Activated naive CD4-positive, alpha-beta T cell treated with anti-CD3 and anti-CD28 coated beads, Interleukin-2, amount 50 U/mL, for 24 hours (primary cell): Measurements from ENCODE around the gene TTLL5.

Experiments
- H3K27ac Mint-ChIP-seq: one replicate; pipeline ENCODE4 v1.8.0; 2021; ENCODE audit warnings: mild to moderate bottlenecking, mixed read lengths
- H3K27me3 Mint-ChIP-seq: one replicate; pipeline ENCODE4 v1.8.0; 2021; ENCODE audit warnings: mixed read lengths
- H3K36me3 Mint-ChIP-seq: one replicate; pipeline ENCODE4 v1.8.0; 2021; ENCODE audit warnings: mixed read lengths
- H3K4me1 Mint-ChIP-seq: one replicate; pipeline ENCODE4 v1.8.0; 2021; ENCODE audit warnings: mixed read lengths
- H3K4me3 Mint-ChIP-seq: one replicate; pipeline ENCODE4 v1.8.0; 2021; ENCODE audit warnings: mild to moderate bottlenecking, mixed read lengths
- H3K9me3 Mint-ChIP-seq: one replicate; pipeline ENCODE4 v1.8.0; 2021; ENCODE audit warnings: mixed read lengths

The TTLL5 gene

DNA sequence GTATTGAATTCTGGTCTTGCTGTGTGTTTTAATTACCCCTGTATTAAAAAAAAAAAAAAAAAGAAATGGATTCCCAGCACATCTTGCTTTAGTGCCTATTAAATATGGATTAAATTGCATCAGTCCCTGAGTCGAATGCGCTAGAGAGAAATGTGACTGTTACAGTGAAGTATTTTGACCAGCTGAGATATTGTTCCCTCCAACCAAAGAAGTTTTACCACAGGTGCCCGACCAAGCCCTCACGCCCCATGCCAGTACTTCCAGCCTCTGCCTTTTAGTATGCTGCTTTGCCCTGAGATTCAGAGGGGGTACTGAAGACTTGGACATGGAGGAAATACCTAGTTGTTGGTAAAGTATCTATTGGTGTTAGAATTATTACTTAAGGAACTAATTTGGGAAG is 159.7 kb downstream of the TTLL5 start:
- Mint-ChIP-seq H3K27ac (no peak overlapping the region), H3K27me3 (no peaks in the 10 kb centered on the region), H3K4me3 (no peak overlapping the region), H3K9me3 (no peaks in the 10 kb centered on the region), H3K36me3 (peaks cover 7% of the 10 kb centered on the region), H3K4me1 (peaks cover 6% of the 10 kb centered on the region)

- Mint-ChIP-seq H3K4me3 (no peak overlapping the region), H3K4me1 (peaks cover 6% of the 10 kb centered on the region), H3K27ac (no peak overlapping the region), H3K27me3 (no peaks in the 10 kb centered on the region), H3K36me3 (peaks cover 7% of the 10 kb centered on the region), H3K9me3 (no peaks in the 10 kb centered on the region)
These were observed 160.9 kb downstream of the TTLL5 start for GRCh38 chr14:75821831-75822521.

DNA sequence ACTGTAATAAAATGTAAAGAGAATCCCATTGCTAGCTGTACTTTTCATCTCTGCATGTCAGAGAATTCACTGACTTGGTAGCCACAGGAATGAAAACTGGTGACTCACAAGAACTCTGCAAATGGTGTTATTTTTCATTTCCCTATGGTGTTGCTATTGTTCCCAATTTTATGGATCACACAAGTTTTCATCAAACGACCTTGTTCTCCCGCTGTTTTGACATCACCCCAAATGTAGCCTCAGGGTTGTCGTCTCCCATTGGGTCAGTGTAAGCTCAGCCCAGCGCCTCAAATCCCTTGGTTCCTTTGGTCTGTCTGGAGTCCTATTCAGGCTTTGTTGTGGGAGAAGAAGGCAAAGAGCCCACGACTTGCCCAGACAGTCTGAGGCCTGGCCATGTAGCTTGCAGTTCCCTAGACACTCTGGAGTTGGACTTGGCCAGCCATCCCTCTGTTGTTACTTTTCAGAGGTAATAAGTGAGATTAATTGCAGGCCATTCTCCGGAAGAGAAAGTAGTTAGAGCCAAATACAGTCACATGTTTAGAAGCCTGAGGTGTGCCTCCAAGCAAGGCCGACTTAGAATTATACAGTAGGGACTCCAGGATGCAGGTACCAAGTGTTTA is 161.6 kb downstream of the TTLL5 start:
- no peak overlapping the region for H3K4me3 Mint-ChIP-seq
- no peaks in the 10 kb centered on the region for H3K9me3 Mint-ChIP-seq
- no peaks in the 10 kb centered on the region for H3K27me3 Mint-ChIP-seq
- no peak overlapping the region for H3K27ac Mint-ChIP-seq
- peaks cover 7% of the 10 kb centered on the region for H3K36me3 Mint-ChIP-seq
- H3K4me1 Mint-ChIP-seq: peaks cover 6% of the 10 kb centered on the region

DNA sequence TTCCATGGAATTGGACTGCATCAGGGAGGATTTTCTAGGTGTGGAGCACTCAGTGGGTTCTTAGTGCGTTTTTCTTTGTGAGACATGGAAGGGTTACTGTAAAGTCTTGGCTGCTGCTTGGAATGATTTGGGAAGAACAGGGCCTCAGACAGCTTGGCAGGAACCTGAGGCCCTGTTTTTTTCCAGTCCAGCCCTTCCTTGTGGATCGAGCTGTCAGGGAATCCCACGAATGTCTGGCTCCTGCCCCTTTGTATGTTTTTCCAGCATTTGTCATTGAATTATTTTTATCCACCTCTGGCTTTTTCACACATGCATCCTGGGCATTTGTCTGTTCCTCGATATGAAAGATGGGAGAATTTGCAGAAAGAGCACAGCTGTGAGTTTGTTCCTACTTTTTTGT is 162.3 kb downstream of the TTLL5 start:
- peaks cover 8% of the 10 kb centered on the region for H3K36me3 Mint-ChIP-seq
- H3K4me3 Mint-ChIP-seq: no peak overlapping the region

DNA sequence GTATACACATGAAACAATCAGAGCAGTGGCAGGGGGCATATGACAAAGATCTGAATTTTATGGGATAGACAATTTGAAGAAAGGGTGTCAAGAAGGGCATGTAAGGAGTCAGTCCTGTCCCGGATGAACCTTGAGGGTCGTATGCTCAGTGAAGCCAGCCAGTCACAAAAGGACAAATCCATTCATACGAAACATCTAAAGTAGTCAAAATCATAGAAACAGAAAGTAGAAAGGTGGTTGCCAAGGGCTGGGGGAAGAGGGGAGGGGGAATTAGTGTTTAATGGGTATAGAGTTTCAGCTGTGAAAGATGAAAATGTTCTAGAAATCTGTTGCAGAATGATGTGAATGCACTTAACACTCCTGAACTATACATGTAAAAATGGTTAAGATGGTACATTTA is 163.3 kb downstream of the TTLL5 start:
- no peak overlapping the region for H3K4me3 Mint-ChIP-seq
- no peak overlapping the region for H3K27ac Mint-ChIP-seq
- no peaks in the 10 kb centered on the region for H3K27me3 Mint-ChIP-seq
- H3K9me3 Mint-ChIP-seq: no peaks in the 10 kb centered on the region
- peaks cover 6% of the 10 kb centered on the region for H3K4me1 Mint-ChIP-seq
- H3K36me3 Mint-ChIP-seq: peaks cover 8% of the 10 kb centered on the region

More for the DNA sequence above, 162.3 kb downstream of the TTLL5 start:
- Mint-ChIP-seq H3K9me3 (no peaks in the 10 kb centered on the region), H3K27me3 (no peaks in the 10 kb centered on the region), H3K4me1 (peaks cover 6% of the 10 kb centered on the region), H3K27ac (no peak overlapping the region)

DNA sequence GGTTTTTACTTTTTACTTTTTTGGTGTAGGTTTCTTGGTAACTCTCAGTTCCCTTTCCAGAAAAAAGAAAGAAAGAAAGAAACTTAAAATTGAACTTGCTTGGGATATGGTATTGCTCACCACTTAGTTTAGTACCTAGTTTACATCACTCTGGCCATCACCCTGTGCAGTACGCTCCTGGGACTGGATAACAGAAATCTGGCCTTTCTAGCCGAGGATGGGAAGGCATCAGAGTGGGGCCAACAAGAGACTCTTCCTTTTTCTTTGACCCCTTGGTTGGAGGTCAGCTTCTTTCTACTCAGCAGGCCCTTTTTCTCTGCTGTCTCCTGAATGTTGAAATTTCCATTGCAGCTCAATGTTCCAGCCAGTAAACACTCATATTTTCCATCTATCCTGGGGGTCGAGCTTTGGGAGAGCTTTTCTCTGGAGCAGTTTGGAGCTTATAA is 164.1 kb downstream of the TTLL5 start:
- Mint-ChIP-seq H3K27ac (peak overlapping the region; percentile 20), H3K36me3 (peaks cover 10% of the 10 kb centered on the region), H3K4me3 (no peak overlapping the region), H3K9me3 (no peaks in the 10 kb centered on the region), H3K4me1 (peaks cover 6% of the 10 kb centered on the region), H3K27me3 (no peaks in the 10 kb centered on the region)

DNA sequence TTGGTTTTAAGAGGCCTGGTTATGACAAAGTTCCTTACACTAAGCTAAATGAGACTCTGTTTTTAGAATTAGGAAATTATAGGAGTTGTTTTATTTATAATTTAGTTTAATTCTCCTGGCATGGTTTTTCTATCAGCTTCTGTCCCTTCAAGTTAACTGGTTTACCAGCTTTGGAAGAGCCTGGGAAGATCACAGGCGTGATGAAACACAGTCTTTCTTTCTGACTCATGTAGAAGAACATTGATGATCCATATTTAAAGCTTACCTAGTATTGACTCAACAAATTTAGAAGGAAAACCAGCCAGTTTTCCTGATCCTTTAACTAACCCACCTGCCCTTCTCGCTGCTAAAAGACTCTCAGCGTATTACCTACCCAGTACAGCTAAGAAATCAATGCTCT is 165.6 kb downstream of the TTLL5 start:
- Mint-ChIP-seq H3K9me3 (no peaks in the 10 kb centered on the region), H3K27me3 (no peaks in the 10 kb centered on the region), H3K4me1 (peaks cover 13% of the 10 kb centered on the region), H3K36me3 (peaks cover 6% of the 10 kb centered on the region), H3K27ac (no peak overlapping the region), H3K4me3 (no peak overlapping the region)

DNA sequence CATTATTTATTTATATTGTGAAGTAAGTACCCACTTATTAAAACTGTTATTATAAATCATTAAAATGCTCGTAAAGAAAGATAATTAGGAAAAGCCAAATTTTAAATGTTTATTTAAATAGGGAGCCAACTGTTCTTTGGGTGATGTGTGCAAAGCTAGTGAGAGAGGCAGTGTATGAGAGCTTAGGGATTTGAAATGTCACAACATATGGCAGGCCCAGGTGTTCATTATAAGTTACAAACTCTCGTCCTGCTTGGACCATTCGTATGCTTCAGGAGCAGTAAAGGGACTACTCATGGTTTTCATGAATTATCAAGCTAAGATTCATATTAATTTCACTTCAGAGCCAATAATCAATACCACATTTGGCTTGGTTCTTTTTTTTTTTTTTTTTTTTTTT is 166.3 kb downstream of the TTLL5 start:
- Mint-ChIP-seq H3K9me3 (no peaks in the 10 kb centered on the region), H3K27me3 (no peaks in the 10 kb centered on the region), H3K4me3 (no peak overlapping the region), H3K4me1 (peaks cover 20% of the 10 kb centered on the region), H3K27ac (no peak overlapping the region), H3K36me3 (peaks cover 6% of the 10 kb centered on the region)

DNA sequence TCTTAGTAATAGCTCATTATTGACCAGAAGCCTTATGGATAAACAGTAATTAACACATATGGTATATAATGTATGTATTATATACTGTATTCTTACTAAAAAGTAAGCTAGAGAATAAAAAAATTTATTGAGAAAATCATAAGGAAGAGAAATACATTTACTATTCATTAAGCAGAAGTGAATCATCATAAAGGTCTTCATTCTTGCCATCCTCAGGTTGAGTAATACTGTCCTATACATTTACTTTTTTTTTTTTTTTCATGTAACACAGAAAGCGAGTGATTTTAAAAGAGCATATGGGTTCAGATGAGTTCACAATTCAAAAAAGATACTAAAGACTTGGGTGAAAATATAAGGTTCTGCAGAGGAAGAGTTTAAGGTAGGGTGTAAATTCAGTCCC is 168.3 kb downstream of the TTLL5 start:
- H3K27ac Mint-ChIP-seq: no peak overlapping the region
- H3K4me1 Mint-ChIP-seq: peaks cover 26% of the 10 kb centered on the region
- no peak overlapping the region for H3K4me3 Mint-ChIP-seq
- H3K36me3 Mint-ChIP-seq: peaks cover 10% of the 10 kb centered on the region
- H3K27me3 Mint-ChIP-seq: no peaks in the 10 kb centered on the region
- no peaks in the 10 kb centered on the region for H3K9me3 Mint-ChIP-seq

DNA sequence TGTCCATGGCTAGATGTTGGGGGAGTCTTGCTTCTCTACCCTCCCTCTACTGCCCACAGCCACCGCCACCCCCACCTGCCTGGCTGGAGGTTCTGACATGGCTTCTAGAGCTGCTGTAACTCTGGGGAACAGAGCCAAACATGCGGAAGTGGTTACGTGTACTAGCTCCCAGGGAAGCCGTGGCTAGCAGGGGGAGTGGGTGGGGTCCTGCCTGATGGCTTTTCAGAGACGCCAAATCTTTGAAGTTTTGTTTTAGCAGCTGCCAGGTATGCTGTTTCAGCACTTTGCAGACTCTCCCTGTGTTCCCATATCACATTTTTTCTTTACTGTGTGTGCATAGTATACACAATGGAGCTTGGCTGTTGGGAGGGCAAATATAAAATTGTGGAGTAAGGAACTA is 170.4 kb downstream of the TTLL5 start:
- Mint-ChIP-seq H3K4me3 (no peak overlapping the region), H3K9me3 (no peaks in the 10 kb centered on the region), H3K36me3 (peaks cover 13% of the 10 kb centered on the region), H3K27me3 (no peaks in the 10 kb centered on the region), H3K27ac (peak overlapping the region; percentile 73), H3K4me1 (peaks cover 24% of the 10 kb centered on the region)

- Mint-ChIP-seq H3K4me3 (no peak overlapping the region), H3K4me1 (peaks cover 24% of the 10 kb centered on the region), H3K9me3 (no peaks in the 10 kb centered on the region), H3K36me3 (peaks cover 13% of the 10 kb centered on the region), H3K27ac (no peak overlapping the region), H3K27me3 (no peaks in the 10 kb centered on the region)
These were observed 170.9 kb downstream of the TTLL5 start for GRCh38 chr14:75831952-75832351.

DNA sequence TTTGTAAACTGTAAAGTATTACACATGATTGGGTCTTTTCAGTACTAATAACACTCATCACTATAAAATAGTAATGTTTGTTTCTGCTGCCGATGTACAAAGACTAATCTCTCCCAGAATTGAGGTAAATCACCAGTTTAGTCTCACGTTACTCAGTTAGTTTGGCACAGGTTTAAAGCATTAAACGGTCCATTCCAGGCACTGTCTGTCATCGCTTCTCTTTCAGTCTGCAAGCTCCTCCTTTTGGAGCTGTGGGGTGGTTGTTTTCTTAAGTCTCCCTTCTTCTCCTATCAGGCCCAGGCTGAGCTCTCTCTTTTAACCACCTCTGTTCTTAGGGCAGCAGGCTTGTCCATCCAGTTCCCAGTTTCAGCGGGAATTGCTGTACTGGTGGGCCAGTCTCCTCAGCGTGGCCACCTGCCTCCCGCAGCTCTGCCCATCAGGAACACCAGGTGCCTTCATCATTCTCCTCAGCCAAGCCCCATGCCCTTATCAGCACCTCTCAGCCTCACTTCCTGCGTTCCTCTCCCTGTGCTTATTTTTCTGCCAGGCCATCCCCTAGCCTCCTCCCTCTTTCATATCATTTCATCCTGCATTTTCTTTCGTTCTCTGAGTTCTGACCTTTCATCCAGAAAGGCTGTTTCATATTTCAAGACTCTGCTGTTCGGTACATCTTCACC is 171.7 kb downstream of the TTLL5 start:
- Mint-ChIP-seq H3K4me1 (peaks cover 24% of the 10 kb centered on the region), H3K27ac (no peak overlapping the region), H3K27me3 (no peaks in the 10 kb centered on the region), H3K36me3 (peaks cover 16% of the 10 kb centered on the region), H3K4me3 (no peak overlapping the region), H3K9me3 (no peaks in the 10 kb centered on the region)

DNA sequence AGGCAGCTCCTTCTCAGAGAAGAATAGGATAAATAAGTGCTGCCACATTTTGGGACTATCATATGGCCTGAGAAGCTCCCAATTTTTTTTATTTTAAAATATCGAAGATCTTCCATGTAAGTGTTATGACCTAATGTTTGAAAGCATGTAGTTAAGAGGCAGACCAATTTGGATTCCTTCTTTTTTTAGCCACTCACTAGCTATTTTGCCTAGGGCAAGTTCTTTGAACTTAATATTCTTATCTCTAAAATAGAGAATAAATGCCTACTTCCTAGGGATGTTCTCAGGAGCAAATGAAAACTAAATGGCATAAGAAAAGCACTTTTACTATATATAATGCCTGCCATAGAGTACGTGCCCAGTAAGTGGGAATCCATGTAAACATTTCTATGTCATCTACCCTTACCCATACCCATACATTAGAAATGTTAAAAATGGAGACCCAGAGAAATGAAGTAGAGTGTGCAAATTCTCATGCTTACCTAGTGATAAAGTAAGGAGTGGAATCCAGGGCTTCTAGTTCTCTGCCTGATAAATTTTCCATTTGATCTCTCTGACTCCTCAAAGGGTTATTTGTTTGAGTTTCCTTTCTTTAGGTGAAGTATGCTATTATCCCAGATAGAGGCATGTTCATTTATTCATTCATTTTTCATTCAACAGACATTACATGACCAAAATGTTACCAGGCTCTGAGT is 172.4 kb downstream of the TTLL5 start:
- H3K9me3 Mint-ChIP-seq: no peaks in the 10 kb centered on the region
- H3K27ac Mint-ChIP-seq: no peak overlapping the region
- peaks cover 15% of the 10 kb centered on the region for H3K36me3 Mint-ChIP-seq
- H3K4me1 Mint-ChIP-seq: peaks cover 24% of the 10 kb centered on the region
- H3K4me3 Mint-ChIP-seq: no peak overlapping the region
- no peaks in the 10 kb centered on the region for H3K27me3 Mint-ChIP-seq

DNA sequence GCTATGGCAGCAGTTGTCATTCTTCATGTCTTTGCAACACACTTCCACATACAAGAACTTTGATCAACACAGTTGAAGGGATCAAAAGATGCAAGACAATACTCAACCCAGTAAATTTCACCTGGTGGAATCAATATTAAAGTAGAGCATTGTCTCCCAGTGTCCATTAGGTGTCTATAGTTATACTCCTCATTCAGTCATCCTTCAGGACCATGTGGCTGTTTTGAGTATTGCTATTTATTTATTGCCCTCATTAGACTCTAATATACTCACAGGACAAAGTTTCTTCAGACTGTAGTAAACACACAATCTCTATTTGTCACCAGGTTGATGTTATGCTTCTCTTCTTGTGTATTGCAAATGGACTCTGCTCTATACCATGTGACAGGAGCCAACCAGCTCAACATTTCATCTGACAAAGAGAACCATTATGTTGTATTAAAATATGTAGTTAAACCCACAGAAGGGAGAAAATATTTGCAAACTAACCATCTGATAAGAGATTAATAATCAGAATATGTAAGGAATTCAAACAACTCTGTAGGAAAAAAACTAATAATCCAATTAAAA is 174.2 kb downstream of the TTLL5 start:
- Mint-ChIP-seq H3K36me3 (peaks cover 26% of the 10 kb centered on the region), H3K9me3 (no peaks in the 10 kb centered on the region), H3K4me1 (peaks cover 24% of the 10 kb centered on the region), H3K27ac (no peak overlapping the region), H3K4me3 (no peak overlapping the region), H3K27me3 (no peaks in the 10 kb centered on the region)

GRCh38 chr14:75835737-75836136 is 174.7 kb downstream of the TTLL5 start:
- Mint-ChIP-seq H3K27me3 (no peaks in the 10 kb centered on the region), H3K27ac (no peak overlapping the region), H3K36me3 (peaks cover 29% of the 10 kb centered on the region), H3K9me3 (no peaks in the 10 kb centered on the region), H3K4me1 (peaks cover 24% of the 10 kb centered on the region), H3K4me3 (no peak overlapping the region)
